IPS-18c (cell line): Measurements from ENCODE around the gene RIPK4.
"Not testable (repeated sequence)": the region's sequence is repeated elsewhere in the genome, so short reads cannot be mapped to it uniquely, and the experiment has no call there.

Source experiments
- H3K4me3 ChIP-seq: 2 replicates; pipeline ENCODE4 v1.7.0; 2013; ENCODE audit warnings: low read depth, mild to moderate bottlenecking, low read length, moderate library complexity; ENCODE audit not compliant: insufficient read depth
- H3K9me3 ChIP-seq: one replicate; pipeline ENCODE4 v1.6.1; 2013; ENCODE audit warnings: mild to moderate bottlenecking, low read length, moderate library complexity; ENCODE audit not compliant: control insufficient read depth, insufficient read depth

Gene RIPK4

GRCh38 chr21:41716751-41717150 is 50.1 kb downstream of the RIPK4 start:
- H3K4me3 ChIP-seq: no peak overlapping the region
- no peaks in the 10 kb centered on the region for H3K9me3 ChIP-seq

GRCh38 chr21:41715649-41716281 is 51.1 kb downstream of the RIPK4 start:
- Histone ChIP-seq H3K9me3 (no peaks in the 10 kb centered on the region), H3K4me3 (no peak overlapping the region)

GRCh38 chr21:41714299-41714865 is 52.5 kb downstream of the RIPK4 start:
- not testable (repeated sequence) for H3K9me3 ChIP-seq, H3K4me3 ChIP-seq

- Histone ChIP-seq H3K9me3 (no peaks in the 10 kb centered on the region), H3K4me3 (no peak overlapping the region)
Observed at GRCh38 chr21:41713495-41714281, 53.2 kb downstream of the RIPK4 start.

- Histone ChIP-seq H3K9me3 (no peaks in the 10 kb centered on the region), H3K4me3 (peak overlapping the region; percentile 31; the same call in 1 of the 2 replicates)
Observed at GRCh38 chr21:41712730-41713129, 54.1 kb downstream of the RIPK4 start.

- Histone ChIP-seq H3K9me3 (no peaks in the 10 kb centered on the region), H3K4me3 (peak overlapping the region; percentile 31)
Observed at GRCh38 chr21:41712201-41712600, 54.7 kb downstream of the RIPK4 start.

GRCh38 chr21:41711416-41712007 is 55.3 kb downstream of the RIPK4 start:
- no peaks in the 10 kb centered on the region for H3K9me3 ChIP-seq
- H3K4me3 ChIP-seq: no peak overlapping the region

GRCh38 chr21:41710823-41711160 is 56.1 kb downstream of the RIPK4 start:
- H3K9me3 ChIP-seq: no peaks in the 10 kb centered on the region
- H3K4me3 ChIP-seq: no peak overlapping the region

GRCh38 chr21:41709965-41710822 is 56.7 kb downstream of the RIPK4 start:
- H3K9me3 ChIP-seq: no peaks in the 10 kb centered on the region

GRCh38 chr21:41709166-41709565 is 57.7 kb downstream of the RIPK4 start:
- H3K4me3 ChIP-seq: no peak overlapping the region
- no peaks in the 10 kb centered on the region for H3K9me3 ChIP-seq

More at GRCh38 chr21:41709965-41710822, 56.7 kb downstream of the RIPK4 start:
- H3K4me3 ChIP-seq: no peak overlapping the region

GRCh38 chr21:41707960-41708330 is 58.9 kb downstream of the RIPK4 start:
- Histone ChIP-seq H3K9me3 (no peaks in the 10 kb centered on the region), H3K4me3 (no peak overlapping the region)

- H3K9me3 ChIP-seq: no peaks in the 10 kb centered on the region
- H3K4me3 ChIP-seq: no peak overlapping the region
Observed at GRCh38 chr21:41707231-41707959, 59.5 kb downstream of the RIPK4 start.

- H3K9me3 ChIP-seq: no peaks in the 10 kb centered on the region
- H3K4me3 ChIP-seq: no peak overlapping the region
Observed at GRCh38 chr21:41706678-41707077, 60.2 kb downstream of the RIPK4 start.

GRCh38 chr21:41706263-41706639 is 60.6 kb downstream of the RIPK4 start:
- no peak overlapping the region for H3K4me3 ChIP-seq
- no peaks in the 10 kb centered on the region for H3K9me3 ChIP-seq

- H3K9me3 ChIP-seq: no peaks in the 10 kb centered on the region
- H3K4me3 ChIP-seq: no peak overlapping the region
Observed at GRCh38 chr21:41705546-41706262, 61.1 kb downstream of the RIPK4 start.

GRCh38 chr21:41703857-41704501 is 62.9 kb downstream of the RIPK4 start:
- H3K9me3 ChIP-seq: no peaks in the 10 kb centered on the region
- H3K4me3 ChIP-seq: no peak overlapping the region
